SK-N-SH (cell line): ENCODE data around the gene CALU. TPM values are rescaled to one million over a fixed set of nuclear protein-coding genes. Genes with fewer than 3 reads are reported as not detected.
A peak's percentile ranks its signal among the peaks of the same experiment; 100 is the strongest.

Source experiments
- CTCF ChIA-PET: fragments of 300-600, 350-600 bp; formaldehyde crosslinking; extraction: SDS; loops from one replicate; lab custom pipeline; 2021; lab: Yijun Ruan, JAX
- POLR2A ChIA-PET: fragments of 350-600 bp; sonication (Branson Sonifier 250); formaldehyde crosslinking; extraction: SDS; loops from one replicate; lab custom pipeline; 2020; ENCODE audit warnings: antibody characterized with exemption, inconsistent platforms; lab: Yijun Ruan, JAX
- DNase-seq: peaks from one replicate; pipeline ENCODE4 v3.0.0; 2012
- H2AFZ ChIP-seq: fragments of 200-600 bp; sonication (generic); 2 replicates; pipeline ENCODE4 v1.8.1; 2016; ENCODE audit warnings: antibody characterized with exemption, mild to moderate bottlenecking, low read depth
- H3F3A ChIP-seq: fragments of 200-600 bp; sonication (generic); replicated peaks from 2 replicates; pipeline ENCODE3; 2016; ENCODE audit warnings: antibody characterized with exemption, mild to moderate bottlenecking; ENCODE audit not compliant: insufficient read depth
- H3K27ac ChIP-seq, 2 experiments: fragments of 200-500 bp in 1 of 2; fragments of 200-600 bp in 1 of 2; sonication (Bioruptor generic) in 1 of 2; sonication (generic), shearing (Covaris generic) in 1 of 2; 2 replicates each; pipeline versions ENCODE4 v1.5.1 to v1.6.1; 2014 to 2016; ENCODE audit warnings: low read depth in 2 of 2, inconsistent platforms in 1 of 2, low read length in 1 of 2, mild to moderate bottlenecking in 1 of 2, mixed read lengths in 1 of 2
- H3K27me3 ChIP-seq: fragments of 200-600 bp; sonication (generic), shearing (Covaris generic); 2 replicates; pipeline ENCODE4 v1.6.1; 2016; ENCODE audit warnings: mixed run types; ENCODE audit not compliant: insufficient read depth
- H3K36me3 ChIP-seq, 2 experiments: fragments of 200-500 bp in 1 of 2; fragments of 200-600 bp in 1 of 2; sonication (Bioruptor generic) in 1 of 2; sonication (generic) in 1 of 2; replicated peaks in 1 of 2; 2 replicates each; pipeline versions ENCODE3 to v1.5.1; 2014 to 2016; ENCODE audit warnings: low read length in 1 of 2, mild to moderate bottlenecking in 1 of 2; ENCODE audit not compliant: insufficient read depth in 2 of 2, control insufficient read depth in 1 of 2
- H3K4me1 ChIP-seq, 2 experiments: fragments of 200-500 bp in 1 of 2; fragments of 200-600 bp in 1 of 2; sonication (Bioruptor generic) in 1 of 2; sonication (generic), shearing (Covaris generic) in 1 of 2; 2 replicates each; pipeline versions ENCODE4 v1.5.1 to v1.6.1; 2014 to 2016; ENCODE audit warnings: low read depth in 1 of 2, low read length in 1 of 2, mixed run types in 1 of 2; ENCODE audit not compliant: insufficient read depth in 2 of 2, control insufficient read depth in 1 of 2
- H3K4me2 ChIP-seq: fragments of 200-600 bp; sonication (generic), shearing (Covaris generic); 2 replicates; pipeline ENCODE4 v1.6.1; 2017; ENCODE audit warnings: mixed run types
- H3K4me3 ChIP-seq, 2 experiments: fragments of 200-500 bp in 1 of 2; fragments of 200-600 bp in 1 of 2; sonication (Bioruptor generic) in 1 of 2; sonication (generic), shearing (Covaris generic) in 1 of 2; 2 replicates each; pipeline versions ENCODE4 v1.5.1 to v1.8.1; 2014 to 2016; ENCODE audit warnings: low read depth in 2 of 2, inconsistent platforms in 1 of 2, low read length in 1 of 2, mild to moderate bottlenecking in 1 of 2, mixed read lengths in 1 of 2, moderate library complexity in 1 of 2
- H3K79me2 ChIP-seq: fragments of 200-600 bp; sonication (generic); 2 replicates; pipeline ENCODE4 v1.8.1; 2017; ENCODE audit warnings: mild to moderate bottlenecking; ENCODE audit not compliant: insufficient read depth
- H3K9ac ChIP-seq: fragments of 200-600 bp; sonication (generic); 2 replicates; pipeline ENCODE4 v1.6.1; 2017; ENCODE audit warnings: mixed run types
- H3K9me2 ChIP-seq: fragments of 200-600 bp; sonication (generic); 2 replicates; pipeline ENCODE4 v1.6.1; 2017; ENCODE audit warnings: mixed run types
- H3K9me3 ChIP-seq: fragments of 200-600 bp; sonication (generic); 2 replicates; pipeline ENCODE4 v1.6.1; 2017; ENCODE audit warnings: mixed run types, mild to moderate bottlenecking, moderate library complexity
- H4K20me1 ChIP-seq: fragments of 200-600 bp; sonication (generic); 2 replicates; pipeline ENCODE4 v1.6.1; 2017; ENCODE audit warnings: mild to moderate bottlenecking, mixed run types; ENCODE audit not compliant: insufficient read depth
- CHD2 ChIP-seq: fragments of 150-350 bp; IDR thresholded peaks from 2 replicates; pipeline ENCODE4 v1.6.1; 2018; ENCODE audit warnings: low read length; ENCODE audit not compliant: partially characterized antibody
- CTCF ChIP-seq: fragments of 200-600 bp; sonication (generic); IDR thresholded peaks from 2 replicates; pipeline ENCODE4 v1.6.1; 2017; ENCODE audit warnings: antibody characterized with exemption, mild to moderate bottlenecking, moderate library complexity
- EZH2phosphoT487 ChIP-seq: fragments of 200-600 bp; sonication (generic); IDR thresholded peaks from 2 replicates; pipeline ENCODE4 v1.6.1; 2017; ENCODE audit warnings: low read depth, mixed run types, mild to moderate bottlenecking, antibody characterized with exemption, moderate library complexity, borderline replicate concordance
- NRF1 ChIP-seq: IDR thresholded peaks from 2 replicates; pipeline ENCODE4 v1.6.1; 2012; ENCODE audit warnings: low read depth, mild to moderate bottlenecking, low read length
- POLR2AphosphoS5 ChIP-seq: IDR thresholded peaks from 2 replicates; pipeline ENCODE4 v1.6.1; 2012; ENCODE audit warnings: low read depth, low read length
- RCOR1 ChIP-seq: fragments of 150-350 bp; IDR thresholded peaks from 2 replicates; pipeline ENCODE4 v1.6.1; 2017; ENCODE audit warnings: antibody characterized with exemption, low read length
- SMC3 ChIP-seq: IDR thresholded peaks from 2 replicates; pipeline ENCODE4 v1.6.1; 2012; ENCODE audit warnings: low read depth, low read length, improper control_type of control experiment
- TCF12 ChIP-seq: IDR thresholded peaks from 2 replicates; pipeline ENCODE4 v1.4.0; 2012
- TEAD4 ChIP-seq: IDR thresholded peaks from 2 replicates; pipeline ENCODE4 v1.4.0; 2012; ENCODE audit warnings: mild to moderate bottlenecking, borderline replicate concordance; ENCODE audit not compliant: insufficient read depth
- USF2 ChIP-seq: fragments of 150-350 bp; IDR thresholded peaks from 2 replicates; pipeline ENCODE4 v1.6.1; 2017; ENCODE audit warnings: antibody characterized with exemption, low read length, low read depth, borderline replicate concordance
- ZBTB33 ChIP-seq: IDR thresholded peaks from 2 replicates; pipeline ENCODE4 v1.4.0; 2012; ENCODE audit warnings: low read depth, borderline replicate concordance
- WGBS: methylation state at CpG from one replicate; pipeline ENCODE4 v1.1.6; 2017; ENCODE audit warnings: low lambda C conversion rate; 5-methylcytosine and 5-hydroxymethylcytosine counted together
- polyA plus RNA-seq, 3 experiments: library from polyadenylated mRNA; depleted of rRNA; stranded (reverse); fragments of >200 nt; gene quantifications; 2 replicates each; pipeline ENCODE4 v1.2.3, GENCODE V29; 2012

Gene CALU
- polyA plus RNA-seq, 1 of the 3 experiments (the other 2 are of a cell fraction): 195 TPM

GRCh38 chr7:128775744-128776474 is 36.8 kb downstream of the CALU start, which contains the start of gene OPN1SW:
TSS of gene OPN1SW (minus strand) at chr7:128775794. CDS start at chr7:128775781, 13 bp downstream.
- Histone ChIP-seq H3K27me3 (no peaks in the 10 kb centered on the region), H3K9me2 (no peaks in the 10 kb centered on the region), H3K4me3 (no peak within 1 kb of the TSS), H3K9ac (no peak within 1 kb of the TSS), H3K9me3 (peaks cover 13% of the 10 kb centered on the region), H2AFZ (no peak within 1 kb of the TSS), H3K4me2 (no peak within 1 kb of the TSS), H3F3A (peaks cover 48% of the 10 kb centered on the region), H3K4me1 (no peaks in the 10 kb centered on the region), H3K79me2 (no peaks in the 10 kb centered on the region), H3K27ac (no peak within 1 kb of the TSS), H4K20me1 (no peaks in the 10 kb centered on the region), H3K36me3 (peaks cover 26 to 38% of the 10 kb centered on the region in 2 experiments)
- DNase-seq: no peak
- POLR2A ChIA-PET: no interaction called here
- CTCF ChIA-PET: no interaction called here
- TF ChIP-seq TEAD4: no peak
- no peak for TF ChIP-seq EZH2phosphoT487
- TF ChIP-seq USF2: no peak
- TF ChIP-seq NRF1: no peak
- no peak for TF ChIP-seq TCF12
- peak; percentile 40; the same call in 1 of the 2 replicates for TF ChIP-seq POLR2AphosphoS5
- 93% methylated on average over 4 of the region's 4 CpGs for WGBS

GRCh38 chr7:128777156-128778123 is 38.3 kb downstream of the CALU start:
- Histone ChIP-seq H3K36me3 (peaks cover 11 to 23% of the 10 kb centered on the region in 2 experiments), H3K9ac (no peak overlapping the region), H3K9me2 (no peaks in the 10 kb centered on the region), H3K79me2 (no peaks in the 10 kb centered on the region), H3K4me3 (no peak overlapping the region), H2AFZ (no peak overlapping the region), H3K9me3 (peaks cover 13% of the 10 kb centered on the region), H3K27ac (no peak overlapping the region), H3F3A (peaks cover 33% of the 10 kb centered on the region), H3K4me1 (no peaks in the 10 kb centered on the region), H3K27me3 (no peaks in the 10 kb centered on the region), H3K4me2 (no peak overlapping the region), H4K20me1 (no peaks in the 10 kb centered on the region)
- CTCF ChIA-PET: interaction anchor here (0.6 kb wide), 1 partner anchor 763 kb away, joined by 3 read pairs; no protein-coding TSS in a partner anchor
- POLR2A ChIA-PET: no interaction called here
- 84% methylated on average over 5 of the region's 5 CpGs for WGBS
- no peak for DNase-seq
- TF ChIP-seq NRF1 (no peak), CHD2 (no peak), SMC3 (no peak), RCOR1 (no peak), CTCF (no peak), TCF12 (no peak), ZBTB33 (no peak)
